Mesothelial cell of epicardium (in vitro differentiated cells): ENCODE data around the gene FADS2. TPM values are rescaled to one million over a fixed set of nuclear protein-coding genes. Genes with fewer than 3 reads are reported as not detected.

Source experiments
- DNase-seq, 2 experiments: peaks; one replicate each; pipeline ENCODE4 v3.0.0; 2021; ENCODE audit warnings: low spot score in 2 of 2; ENCODE audit not compliant: unreplicated experiment in 2 of 2
- H3K27ac Mint-ChIP-seq: 2 replicates; pipeline ENCODE4 v1.8.0; 2021; ENCODE audit warnings: mixed read lengths
- H3K27me3 Mint-ChIP-seq: 2 replicates; pipeline ENCODE4 v1.8.0; 2021; ENCODE audit warnings: low read depth, mixed read lengths
- H3K36me3 Mint-ChIP-seq: 2 replicates; pipeline ENCODE4 v1.8.0; 2021; ENCODE audit warnings: mixed read lengths
- H3K4me1 Mint-ChIP-seq: 2 replicates; pipeline ENCODE4 v1.8.0; 2021; ENCODE audit warnings: mixed read lengths
- H3K4me3 Mint-ChIP-seq: 2 replicates; pipeline ENCODE4 v1.8.0; 2021; ENCODE audit warnings: mild to moderate bottlenecking, moderate library complexity, mixed read lengths
- H3K9me3 Mint-ChIP-seq: 2 replicates; pipeline ENCODE4 v1.8.0; 2021; ENCODE audit warnings: mixed read lengths
- total RNA-seq: library from RNA; stranded (reverse); gene quantifications from 3 replicates; pipeline ENCODE4 v1.2.1, GENCODE V29; 2021
- TF ChIP-seq, protein P1 (sequence below): fragments of 200-600 bp; sonication (generic); IDR thresholded peaks from one replicate; pipeline ENCODE4 v1.5.0; 2021; ENCODE audit warnings: antibody characterized with exemption; ENCODE audit not compliant: unreplicated experiment

The FADS2 gene
- total RNA-seq, 1 donor from 2014 or later = 337 TPM

DNA sequence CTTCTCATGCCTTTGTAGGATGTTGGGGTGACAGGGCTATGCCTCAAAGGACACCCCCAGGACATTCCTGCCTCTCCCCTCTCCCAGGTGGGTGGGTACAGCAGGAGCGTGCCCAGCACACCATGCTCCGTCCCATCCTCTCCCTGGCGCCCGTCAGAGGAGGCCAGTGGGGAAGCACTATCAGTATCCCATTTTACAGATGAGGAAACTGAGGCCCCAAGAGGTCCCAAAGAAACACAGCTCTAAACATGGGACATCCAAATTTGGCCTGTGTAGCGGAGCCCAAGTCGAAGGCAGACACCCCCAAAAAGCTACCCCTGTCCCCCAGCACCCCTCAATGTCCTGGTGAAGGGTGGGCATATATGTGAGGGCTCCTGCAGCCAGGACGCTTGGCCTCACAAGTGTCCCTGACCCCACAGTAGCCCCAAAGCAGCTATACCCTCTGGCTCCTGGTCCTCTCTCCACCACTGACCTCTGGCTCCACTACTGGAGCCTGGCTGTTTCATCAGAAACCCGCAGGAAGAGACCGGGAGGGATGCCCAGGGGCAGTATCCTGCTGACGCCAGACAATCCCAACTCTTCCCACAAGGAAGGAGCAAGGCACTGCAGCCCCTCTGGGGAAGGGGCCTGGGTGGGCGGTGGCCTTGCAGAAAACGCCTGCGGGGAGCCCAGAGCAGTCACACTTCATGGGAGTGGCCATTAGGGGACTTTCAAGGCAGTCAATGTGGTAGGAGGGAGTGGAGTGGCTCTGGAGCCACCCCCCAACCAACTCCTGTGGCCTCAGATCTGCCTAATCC is 57.9 kb downstream of the FADS2 start:
- H3K36me3 Mint-ChIP-seq = no peaks in the 10 kb centered on the region
- H3K27me3 Mint-ChIP-seq = peaks cover 2% of the 10 kb centered on the region
- DNase-seq = no peak
- TF ChIP-seq, protein P1, sequence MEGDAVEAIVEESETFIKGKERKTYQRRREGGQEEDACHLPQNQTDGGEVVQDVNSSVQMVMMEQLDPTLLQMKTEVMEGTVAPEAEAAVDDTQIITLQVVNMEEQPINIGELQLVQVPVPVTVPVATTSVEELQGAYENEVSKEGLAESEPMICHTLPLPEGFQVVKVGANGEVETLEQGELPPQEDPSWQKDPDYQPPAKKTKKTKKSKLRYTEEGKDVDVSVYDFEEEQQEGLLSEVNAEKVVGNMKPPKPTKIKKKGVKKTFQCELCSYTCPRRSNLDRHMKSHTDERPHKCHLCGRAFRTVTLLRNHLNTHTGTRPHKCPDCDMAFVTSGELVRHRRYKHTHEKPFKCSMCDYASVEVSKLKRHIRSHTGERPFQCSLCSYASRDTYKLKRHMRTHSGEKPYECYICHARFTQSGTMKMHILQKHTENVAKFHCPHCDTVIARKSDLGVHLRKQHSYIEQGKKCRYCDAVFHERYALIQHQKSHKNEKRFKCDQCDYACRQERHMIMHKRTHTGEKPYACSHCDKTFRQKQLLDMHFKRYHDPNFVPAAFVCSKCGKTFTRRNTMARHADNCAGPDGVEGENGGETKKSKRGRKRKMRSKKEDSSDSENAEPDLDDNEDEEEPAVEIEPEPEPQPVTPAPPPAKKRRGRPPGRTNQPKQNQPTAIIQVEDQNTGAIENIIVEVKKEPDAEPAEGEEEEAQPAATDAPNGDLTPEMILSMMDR = no peak
- no peaks in the 10 kb centered on the region for H3K9me3 Mint-ChIP-seq
- no peak overlapping the region for H3K27ac Mint-ChIP-seq
- H3K4me1 Mint-ChIP-seq = peaks cover 2% of the 10 kb centered on the region
- no peak overlapping the region for H3K4me3 Mint-ChIP-seq

DNA sequence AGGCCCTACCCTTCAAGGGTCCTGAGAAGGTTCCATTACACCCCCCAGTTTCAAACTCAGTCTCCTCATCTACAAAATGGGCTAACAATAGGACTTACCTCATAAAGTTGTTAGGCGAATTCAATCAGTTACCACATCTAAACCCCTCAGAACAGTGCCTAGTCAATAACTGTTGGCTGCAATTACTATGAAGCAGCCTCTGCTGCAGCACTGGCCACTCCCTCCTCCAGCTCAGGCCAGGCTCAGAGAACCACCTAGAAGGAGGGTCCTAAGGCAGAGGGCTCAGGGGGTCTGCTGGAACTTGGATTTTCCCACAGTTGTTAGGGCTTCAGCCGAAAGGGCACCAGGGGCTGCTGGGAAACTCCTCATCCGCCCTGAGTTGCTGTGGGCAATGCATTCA is 58.5 kb downstream of the FADS2 start:
- peaks cover 2% of the 10 kb centered on the region for H3K4me1 Mint-ChIP-seq
- DNase-seq = no peak
- H3K27me3 Mint-ChIP-seq = peaks cover 2% of the 10 kb centered on the region
- H3K36me3 Mint-ChIP-seq = no peaks in the 10 kb centered on the region
- no peak overlapping the region for H3K4me3 Mint-ChIP-seq
- no peaks in the 10 kb centered on the region for H3K9me3 Mint-ChIP-seq
- TF ChIP-seq, protein P1 = no peak
- no peak overlapping the region for H3K27ac Mint-ChIP-seq

DNA sequence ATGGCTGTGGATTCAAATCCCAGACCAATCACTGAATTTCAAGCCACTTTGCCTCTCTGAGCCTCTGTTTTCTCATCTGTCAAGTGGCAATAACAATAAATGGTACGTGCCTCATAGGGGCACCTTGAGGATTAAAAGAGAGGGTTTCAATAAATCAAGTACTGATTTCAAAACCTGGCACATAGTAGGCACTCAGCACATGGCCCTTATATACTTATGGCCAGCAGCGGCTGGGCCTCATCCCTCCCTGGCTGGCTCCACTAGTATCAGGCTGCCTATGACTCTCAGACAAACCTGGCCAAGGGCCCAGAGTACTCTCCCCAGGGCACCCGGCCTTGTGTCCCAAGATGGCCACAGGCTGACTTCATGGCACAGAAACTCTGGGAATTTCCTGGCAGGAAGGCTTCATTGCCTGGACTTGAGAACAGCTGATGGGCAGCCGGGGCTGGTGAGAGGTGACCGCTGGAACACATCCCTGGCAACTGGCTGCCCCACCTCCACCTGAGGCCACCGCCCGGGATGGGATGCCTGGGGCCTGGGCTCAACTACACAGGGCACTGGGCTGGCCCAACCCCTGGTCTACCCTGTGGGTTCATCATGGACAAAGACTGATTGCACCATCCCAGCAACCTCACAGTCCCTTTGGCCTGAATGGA is 59.9 kb downstream of the FADS2 start:
- no peak overlapping the region for H3K27ac Mint-ChIP-seq
- H3K36me3 Mint-ChIP-seq = no peaks in the 10 kb centered on the region
- peaks cover 2% of the 10 kb centered on the region for H3K4me1 Mint-ChIP-seq
- no peak for DNase-seq
- TF ChIP-seq, protein P1 = no peak
- no peak overlapping the region for H3K4me3 Mint-ChIP-seq
- no peaks in the 10 kb centered on the region for H3K9me3 Mint-ChIP-seq
- peaks cover 2% of the 10 kb centered on the region for H3K27me3 Mint-ChIP-seq

DNA sequence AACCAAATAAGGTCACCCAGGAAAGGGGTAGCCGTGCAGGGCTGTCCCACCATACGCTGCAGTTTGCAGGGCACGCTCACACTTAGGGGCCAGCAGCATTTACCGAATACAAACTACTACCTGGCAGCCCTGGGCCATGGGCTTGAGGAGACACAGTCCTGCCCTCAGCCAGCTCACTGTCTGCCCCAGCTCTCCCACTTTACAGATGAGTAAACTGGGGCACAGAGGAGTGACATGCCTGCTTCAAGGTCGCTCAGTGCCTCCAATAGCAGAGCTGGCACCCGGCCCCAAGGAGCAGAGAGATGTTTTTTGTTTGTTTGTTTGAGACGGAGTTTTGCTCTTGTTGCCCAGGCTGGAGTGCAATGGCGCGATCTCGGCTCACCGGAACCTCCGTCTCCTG is 60.5 kb downstream of the FADS2 start:
- TF ChIP-seq, protein P1 = no peak
- peaks cover 2% of the 10 kb centered on the region for H3K27me3 Mint-ChIP-seq
- no peak overlapping the region for H3K27ac Mint-ChIP-seq
- H3K9me3 Mint-ChIP-seq = no peaks in the 10 kb centered on the region
- no peak for DNase-seq
- no peaks in the 10 kb centered on the region for H3K36me3 Mint-ChIP-seq
- no peak overlapping the region for H3K4me3 Mint-ChIP-seq
- H3K4me1 Mint-ChIP-seq = peaks cover 2% of the 10 kb centered on the region

DNA sequence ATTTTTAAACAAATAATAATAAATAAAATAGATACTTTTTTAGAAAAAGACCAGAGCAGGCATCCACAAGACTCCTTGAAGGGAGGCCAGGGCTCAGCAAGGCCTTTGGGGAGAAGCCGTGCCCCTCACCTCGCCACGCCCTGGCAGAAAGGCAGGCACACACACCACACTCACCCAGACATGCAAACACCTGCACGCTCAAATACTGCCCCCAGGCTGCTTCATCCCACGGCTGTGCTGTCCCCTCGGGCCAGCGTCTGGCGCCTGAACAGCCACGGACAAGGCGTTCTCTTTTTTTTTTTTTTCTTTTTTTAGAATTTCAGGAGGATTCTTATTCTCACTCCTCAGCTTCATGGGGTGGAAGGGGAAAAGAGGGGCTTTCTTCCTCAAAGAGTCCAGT is 61.7 kb downstream of the FADS2 start:
- Mint-ChIP-seq H3K36me3 (no peaks in the 10 kb centered on the region), H3K4me1 (peaks cover 2% of the 10 kb centered on the region), H3K27ac (no peak overlapping the region), H3K27me3 (peaks cover 2% of the 10 kb centered on the region), H3K4me3 (peak overlapping the region; percentile 65), H3K9me3 (no peaks in the 10 kb centered on the region)
- TF ChIP-seq, protein P1 = no peak
- no peak for DNase-seq
